Endothelial cell of umbilical vein (primary cell): ENCODE data around the gene ABCA9. TPM values are rescaled to one million over a fixed set of nuclear protein-coding genes. Genes with fewer than 3 reads are reported as not detected.

ENCODE experiments used
- BruUV-seq: library from RNA; stranded (reverse); fragments of 400-500 nt; replicated peaks from 2 replicates; lab custom pipeline; 2021; lab: Mats Ljungman, UMichigan
- CTCF ChIA-PET: fragments of 300-600, 350-600 bp; sonication (Branson Sonifier 250); formaldehyde crosslinking; loops from one replicate; lab custom pipeline; 2021; ENCODE audit warnings: antibody characterized with exemption, inconsistent platforms; lab: Charles Lee
- POLR2A ChIA-PET: fragments of 300-600, 350-600 bp; sonication (Branson Sonifier 250); formaldehyde crosslinking; loops from one replicate; lab custom pipeline; 2021; ENCODE audit warnings: antibody characterized with exemption, inconsistent platforms; lab: Charles Lee
- DNase-seq: peaks from one replicate; pipeline ENCODE4 v3.0.0-alpha.2; 2011; ENCODE audit warnings: low read depth, low spot score
- FAIRE-seq: peaks from 2 replicates; lab custom pipeline; 2011; peaks lifted over from hg19 to GRCh38; lab: Jason Lieb, UNC
- H2AFZ ChIP-seq: 2 replicates; pipeline ENCODE4 v1.6.0; 2012; ENCODE audit warnings: low read depth, low read length, control low read depth, inconsistent platforms
- H3K27ac ChIP-seq: 2 replicates; pipeline ENCODE4 v1.5.1; 2011; ENCODE audit warnings: low read depth, mild to moderate bottlenecking, control low read depth, low read length, moderate library complexity; ENCODE audit not compliant: insufficient read depth
- H3K27me3 ChIP-seq, 2 experiments: 2 replicates each; pipeline versions ENCODE4 v1.6.0 to v1.6.1; 2011; ENCODE audit warnings: low read length in 2 of 2, mixed read lengths in 1 of 2; ENCODE audit not compliant: control insufficient read depth in 2 of 2, insufficient read depth in 2 of 2
- H3K36me3 ChIP-seq, 2 experiments: 2 replicates in 1 of 2; 3 replicates in 1 of 2; pipeline ENCODE4 v1.5.1; 2011; ENCODE audit warnings: low read length in 2 of 2, mild to moderate bottlenecking in 1 of 2, moderate library complexity in 1 of 2; ENCODE audit not compliant: control insufficient read depth in 2 of 2, insufficient read depth in 2 of 2; ENCODE audit errors: extremely low read depth in 1 of 2
- H3K4me1 ChIP-seq: 3 replicates; pipeline ENCODE4 v1.5.1; 2011; ENCODE audit warnings: mild to moderate bottlenecking, low read length; ENCODE audit not compliant: control insufficient read depth, insufficient read depth; ENCODE audit errors: extremely low read depth
- H3K4me2 ChIP-seq: 2 replicates; pipeline ENCODE4 v1.6.1; 2011; ENCODE audit warnings: low read length, control low read depth, mixed read lengths; ENCODE audit not compliant: insufficient read depth
- H3K4me3 ChIP-seq, 3 experiments: fragments of 200-600 bp in 1 of 3; sonication (generic), shearing (Covaris generic) in 1 of 3; replicated peaks in 1 of 3; 2 replicates each; pipeline ENCODE4 v1.5.1; 2011 to 2016; ENCODE audit warnings: control low read depth in 3 of 3, low read length in 3 of 3, mild to moderate bottlenecking in 2 of 3, inconsistent platforms in 1 of 3, low read depth in 1 of 3, moderate library complexity in 1 of 3; ENCODE audit not compliant: insufficient read depth in 1 of 3
- H3K79me2 ChIP-seq: 2 replicates; pipeline ENCODE4 v1.6.0; 2012; ENCODE audit warnings: low read length, inconsistent platforms; ENCODE audit not compliant: control insufficient read depth, insufficient read depth
- H3K9ac ChIP-seq: replicated peaks from 2 replicates; pipeline ENCODE3; 2011; ENCODE audit warnings: low read length, control low read depth; ENCODE audit not compliant: insufficient read depth; ENCODE audit errors: extremely low read depth
- H3K9me1 ChIP-seq: replicated peaks from 3 replicates; pipeline ENCODE4 v1.6.0; 2011; ENCODE audit warnings: mild to moderate bottlenecking, low read length; ENCODE audit not compliant: control insufficient read depth, insufficient read depth; ENCODE audit errors: extremely low read depth
- H3K9me3 ChIP-seq: replicated peaks from 2 replicates; pipeline ENCODE4 v1.5.1; 2012; ENCODE audit warnings: low read length, inconsistent platforms; ENCODE audit not compliant: control insufficient read depth, insufficient read depth
- H4K20me1 ChIP-seq: replicated peaks from 2 replicates; pipeline ENCODE3; 2011; ENCODE audit warnings: mild to moderate bottlenecking, low read length; ENCODE audit not compliant: control insufficient read depth, insufficient read depth; ENCODE audit errors: extremely low read depth
- EZH2 ChIP-seq: IDR thresholded peaks from 2 replicates; pipeline ENCODE4 v1.6.1; 2012; ENCODE audit warnings: borderline replicate concordance, low read depth, mild to moderate bottlenecking, moderate library complexity, low read length, inconsistent platforms; ENCODE audit not compliant: severe bottlenecking
- FOS ChIP-seq: IDR thresholded peaks from 2 replicates; pipeline ENCODE4 v1.6.1; 2011; ENCODE audit warnings: mild to moderate bottlenecking, low read length, moderate library complexity, borderline replicate concordance; ENCODE audit not compliant: insufficient read depth
- GATA2 ChIP-seq: IDR thresholded peaks from 2 replicates; pipeline ENCODE4 v1.7.0; 2011; ENCODE audit warnings: low read depth, mild to moderate bottlenecking, moderate library complexity, mixed read lengths, low read length; ENCODE audit not compliant: insufficient read length, insufficient read depth
- JUN ChIP-seq: IDR thresholded peaks from 2 replicates; pipeline ENCODE4 v1.6.1; 2011; ENCODE audit warnings: borderline replicate concordance, low read depth; ENCODE audit not compliant: insufficient read length, insufficient read depth
- MYC ChIP-seq: IDR thresholded peaks from one replicate; pipeline ENCODE4 v1.6.1; 2011; ENCODE audit warnings: mild to moderate bottlenecking, low read depth, low read length
- POLR2A ChIP-seq: IDR thresholded peaks from 2 replicates; pipeline ENCODE4 v1.6.1; 2012; ENCODE audit warnings: low read depth, mild to moderate bottlenecking, control low read depth, low read length
- POLR2AphosphoS5 ChIP-seq: IDR thresholded peaks from 2 replicates; pipeline ENCODE4 v1.6.1; 2012; ENCODE audit warnings: low read depth, mild to moderate bottlenecking, control low read depth, low read length, moderate library complexity; ENCODE audit not compliant: insufficient read depth
- dilution Hi-C: fragments of 300-500 bp; cut with MboI; formaldehyde crosslinking; loops from one replicate; pipeline ENCODE4 v1.15.0; 2019; ENCODE audit warnings: low sequenced_read_pairs; ENCODE audit not compliant: extremely low pct_ligation_motif_present
- intact Hi-C: fragments of 100-400 bp; cut with micrococcal nuclease; formaldehyde crosslinking; loops from one replicate; pipeline ENCODE4 v1.10.0; 2022
- polyA plus RNA-seq, 4 experiments: library from polyadenylated mRNA; depleted of rRNA in 3 of 4; stranded (reverse) in 3 of 4; unstranded in 1 of 4; fragments of >200 nt; gene quantifications; 2 replicates each; pipeline versions ENCODE4 v1.2.1 to v1.2.3, GENCODE V29; 2011 to 2012; ENCODE audit warnings: missing spikeins in 1 of 4
- total RNA-seq: library from RNA; stranded (reverse); gene quantifications from 2 replicates; pipeline ENCODE4 v1.2.3, GENCODE V29; 2021
- TF ChIP-seq, protein P1 (sequence below), 2 donors: IDR thresholded peaks; 1 replicate in 1 of 2; 2 replicates in 1 of 2; pipeline ENCODE4 v1.5.1; 2011; ENCODE audit warnings: low read length in 2 of 2, mild to moderate bottlenecking in 2 of 2, moderate library complexity in 2 of 2, control low read depth in 1 of 2, inconsistent platforms in 1 of 2, low read depth in 1 of 2; ENCODE audit not compliant: insufficient read depth in 1 of 2; ENCODE audit errors: extremely low read depth in 1 of 2
- TF ChIP-seq, protein P2 (sequence below): IDR thresholded peaks from 2 replicates; pipeline ENCODE4 v1.6.1; 2011; ENCODE audit not compliant: insufficient read depth, insufficient read length

ABCA9 gene
- total and polyA plus RNA-seq, 2 donors (not counting 3 experiments of a cell fraction or from before 2014, with no cell fraction given): 2.7 to 7.7 TPM

DNA sequence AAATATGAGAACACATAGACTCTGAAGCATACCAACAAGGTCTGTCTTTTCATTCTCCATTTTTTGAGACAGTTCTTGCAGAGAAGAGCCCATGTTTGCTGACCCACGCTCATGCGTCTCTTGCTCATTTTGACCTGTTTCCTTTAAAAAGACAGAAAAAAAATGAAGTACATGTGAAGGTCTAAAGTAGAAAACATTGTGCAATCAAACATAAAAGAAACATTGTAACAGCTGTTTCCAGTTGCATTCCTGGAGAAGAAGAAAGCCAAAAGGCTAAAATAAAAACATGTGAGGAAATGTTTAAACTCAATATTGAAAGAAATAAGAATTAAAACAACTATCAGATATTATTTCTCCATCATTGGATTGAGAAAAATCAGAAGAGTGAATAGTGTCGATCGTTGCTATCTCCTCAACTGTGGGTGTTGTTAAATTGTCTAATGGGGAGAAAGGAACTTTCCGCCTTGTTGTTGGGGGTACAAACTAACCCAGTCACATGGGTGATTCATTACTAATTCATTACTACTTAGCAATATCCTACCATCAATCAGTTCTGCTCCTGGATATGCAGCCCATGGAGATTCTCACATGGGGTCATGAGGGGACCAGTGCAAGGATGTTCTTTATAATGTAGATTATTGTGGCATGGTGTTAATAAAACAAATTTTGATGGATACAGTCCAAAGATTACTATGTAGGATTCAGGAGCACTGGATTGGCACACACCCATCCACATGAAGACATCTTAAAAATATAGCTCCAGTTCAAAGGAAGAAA is 9.5 kb downstream of the ABCA9 start:
- ChIA-PET POLR2A (no interaction called here), CTCF (interaction anchor here (1.0 kb wide), 1 partner anchor 20 kb away, joined by 3 read pairs; no protein-coding TSS in a partner anchor)
- Histone ChIP-seq H3K4me3 (no peak overlapping the region), H3K4me2 (no peak overlapping the region), H3K27me3 (no peaks in the 10 kb centered on the region), H2AFZ (no peak overlapping the region), H3K9me3 (no peaks in the 10 kb centered on the region), H3K9me1 (no peaks in the 10 kb centered on the region), H3K9ac (no peak overlapping the region), H3K4me1 (peaks cover 27% of the 10 kb centered on the region), H3K79me2 (no peaks in the 10 kb centered on the region), H3K27ac (no peak overlapping the region), H3K36me3 (no peaks in the 10 kb centered on the region), H4K20me1 (no peaks in the 10 kb centered on the region)
- no TSS peak for BruUV-seq
- intact Hi-C loops (no loop called here), dilution Hi-C loops (no loop called here)
- DNase-seq (peak; percentile 75), FAIRE-seq (no peak)
- no peak for TF ChIP-seq MYC
- TF ChIP-seq POLR2A: no peak
- TF ChIP-seq GATA2: no peak
- TF ChIP-seq EZH2: no peak
- no peak for TF ChIP-seq POLR2AphosphoS5
- no peak for TF ChIP-seq JUN
- TF ChIP-seq, protein P1, sequence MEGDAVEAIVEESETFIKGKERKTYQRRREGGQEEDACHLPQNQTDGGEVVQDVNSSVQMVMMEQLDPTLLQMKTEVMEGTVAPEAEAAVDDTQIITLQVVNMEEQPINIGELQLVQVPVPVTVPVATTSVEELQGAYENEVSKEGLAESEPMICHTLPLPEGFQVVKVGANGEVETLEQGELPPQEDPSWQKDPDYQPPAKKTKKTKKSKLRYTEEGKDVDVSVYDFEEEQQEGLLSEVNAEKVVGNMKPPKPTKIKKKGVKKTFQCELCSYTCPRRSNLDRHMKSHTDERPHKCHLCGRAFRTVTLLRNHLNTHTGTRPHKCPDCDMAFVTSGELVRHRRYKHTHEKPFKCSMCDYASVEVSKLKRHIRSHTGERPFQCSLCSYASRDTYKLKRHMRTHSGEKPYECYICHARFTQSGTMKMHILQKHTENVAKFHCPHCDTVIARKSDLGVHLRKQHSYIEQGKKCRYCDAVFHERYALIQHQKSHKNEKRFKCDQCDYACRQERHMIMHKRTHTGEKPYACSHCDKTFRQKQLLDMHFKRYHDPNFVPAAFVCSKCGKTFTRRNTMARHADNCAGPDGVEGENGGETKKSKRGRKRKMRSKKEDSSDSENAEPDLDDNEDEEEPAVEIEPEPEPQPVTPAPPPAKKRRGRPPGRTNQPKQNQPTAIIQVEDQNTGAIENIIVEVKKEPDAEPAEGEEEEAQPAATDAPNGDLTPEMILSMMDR (IDR thresholded peaks at IDR 0.05; ENCODE audit: extremely low read depth in 1 of 2, insufficient read depth in 1 of 2, low read depth in 1 of 2, low read length in 2 of 2): no peak
- TF ChIP-seq FOS: no peak
- TF ChIP-seq, protein P2, sequence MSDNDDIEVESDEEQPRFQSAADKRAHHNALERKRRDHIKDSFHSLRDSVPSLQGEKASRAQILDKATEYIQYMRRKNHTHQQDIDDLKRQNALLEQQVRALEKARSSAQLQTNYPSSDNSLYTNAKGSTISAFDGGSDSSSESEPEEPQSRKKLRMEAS: no peak
